HG02885 (cell line): ENCODE data around the gene ARPC3.
"Not testable (repeated sequence)": the region's sequence is repeated elsewhere in the genome, so short reads cannot be mapped to it uniquely, and the experiment has no call there.

Source experiments
- ATAC-seq: cut with Tn5 transposase; IDR thresholded peaks from one replicate; pipeline ENCODE4 v1.9.1; 2021; ENCODE audit warnings: mild to moderate bottlenecking; ENCODE audit not compliant: unreplicated experiment, poor library complexity

Gene ARPC3

DNA sequence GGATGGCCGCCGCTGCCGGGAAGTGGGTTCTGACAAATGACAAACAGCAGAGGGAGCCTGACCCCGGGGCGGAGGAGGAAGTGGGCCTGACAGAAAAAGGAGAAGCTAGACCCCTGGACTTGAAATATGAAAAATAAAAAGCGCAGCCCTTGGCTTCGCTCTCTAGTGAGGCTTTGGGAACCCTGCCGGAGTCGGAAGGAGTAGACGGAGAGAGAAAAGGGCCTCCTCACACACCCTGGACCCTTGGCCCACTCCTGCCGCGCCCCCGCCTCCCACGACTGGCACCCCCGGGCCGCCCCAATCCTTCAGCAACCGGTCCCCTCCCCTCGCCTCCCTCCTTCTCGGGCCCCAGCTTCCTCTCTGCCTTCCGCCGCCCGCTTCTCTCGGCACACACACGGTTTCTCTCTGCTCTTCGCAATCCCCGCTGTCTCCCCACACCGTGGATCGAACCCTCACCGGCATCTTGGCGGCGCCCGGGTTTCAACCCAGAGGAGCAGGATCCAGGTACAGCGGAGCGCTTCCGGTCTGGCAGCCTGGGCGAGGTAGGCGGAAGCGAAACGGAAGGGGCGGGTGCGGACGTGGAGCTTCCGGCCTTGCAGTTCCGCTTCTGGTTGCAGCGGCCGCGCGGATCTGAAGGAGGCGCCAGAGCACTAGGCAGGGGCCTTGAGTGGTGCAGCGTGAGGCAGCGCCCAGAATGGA, at the start of gene ARPC3:
Gene ARPC3 (minus strand): TSS at position 539 of the 699 bp plus-strand sequence. CDS start 77 bp downstream, at position 462.
- ATAC-seq = peak; percentile 96

- no peak for ATAC-seq
Measured at GRCh38 chr12:110498984-110499706, 49.0 kb upstream of the ARPC3 start.

GRCh38 chr12:110475426-110475825, 25.3 kb upstream of the ARPC3 start:
- no peak for ATAC-seq

DNA sequence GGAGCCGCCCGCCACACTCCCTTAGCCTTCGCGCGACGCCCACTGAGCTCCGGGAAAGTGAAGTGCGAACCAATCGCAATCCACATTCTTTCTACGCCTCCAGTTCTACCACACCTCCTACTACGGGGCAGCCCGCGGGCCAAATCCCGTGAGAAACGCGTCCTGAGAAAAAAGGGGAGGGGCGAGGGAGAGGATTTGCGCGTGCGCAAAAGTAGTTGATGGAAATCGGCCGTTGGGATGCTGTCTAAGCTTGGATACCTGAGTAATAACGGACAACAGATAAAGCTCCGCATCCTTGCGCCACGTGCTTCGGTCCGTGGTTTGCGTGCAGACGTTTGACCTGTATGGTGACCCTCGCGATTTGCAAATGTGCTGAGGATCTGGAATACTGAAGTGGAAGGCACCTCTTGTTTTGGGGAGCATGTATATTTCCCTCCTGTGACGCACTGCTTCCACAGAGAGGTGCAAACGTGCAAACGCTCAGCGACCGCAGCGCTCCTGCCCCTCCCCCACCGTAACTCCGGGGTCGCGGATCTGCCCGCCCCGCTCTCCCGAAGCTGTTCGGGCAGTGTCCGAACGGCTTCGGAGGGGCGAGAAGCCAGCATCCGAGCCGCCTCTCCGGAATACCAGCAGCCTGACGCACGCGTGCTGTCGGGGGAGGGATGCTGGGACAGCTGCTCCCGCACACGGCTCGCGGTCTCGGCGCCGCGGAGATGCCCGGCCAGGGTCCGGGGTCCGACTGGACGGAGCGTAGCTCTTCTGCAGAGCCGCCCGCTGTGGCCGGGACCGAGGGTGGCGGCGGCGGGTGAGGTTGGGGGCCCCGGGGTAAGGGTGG, 18.3 kb upstream of the ARPC3 start, which contains the start of the genes FAM216A and GPN3:
Gene FAM216A (plus strand): TSS at position 632 of the 835 bp plus-strand sequence. CDS start 31 bp downstream, at position 663.
Gene GPN3 (minus strand): TSS at position 44 of the 835 bp plus-strand sequence. CDS start 54 bp downstream, outside the sequence.
- ATAC-seq = peak; percentile 82

DNA sequence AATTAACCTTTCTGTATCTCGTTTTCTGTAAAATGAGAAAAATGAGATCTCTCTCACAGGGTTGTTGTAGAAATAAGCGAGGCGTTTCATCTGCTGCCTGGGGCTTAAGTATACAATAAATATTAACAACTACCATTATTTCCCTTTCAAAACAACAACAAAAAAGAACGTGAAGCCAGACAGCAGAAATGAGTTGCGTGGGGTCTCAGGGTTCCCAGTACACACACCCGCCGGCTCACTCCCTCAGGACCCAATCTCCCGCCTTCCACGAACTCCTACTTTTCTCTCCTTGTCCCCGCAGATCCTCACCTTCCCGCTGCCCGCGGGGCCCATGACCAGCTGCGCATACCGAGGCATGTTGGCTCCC, 17.7 kb upstream of the ARPC3 start:
- ATAC-seq = no peak

DNA sequence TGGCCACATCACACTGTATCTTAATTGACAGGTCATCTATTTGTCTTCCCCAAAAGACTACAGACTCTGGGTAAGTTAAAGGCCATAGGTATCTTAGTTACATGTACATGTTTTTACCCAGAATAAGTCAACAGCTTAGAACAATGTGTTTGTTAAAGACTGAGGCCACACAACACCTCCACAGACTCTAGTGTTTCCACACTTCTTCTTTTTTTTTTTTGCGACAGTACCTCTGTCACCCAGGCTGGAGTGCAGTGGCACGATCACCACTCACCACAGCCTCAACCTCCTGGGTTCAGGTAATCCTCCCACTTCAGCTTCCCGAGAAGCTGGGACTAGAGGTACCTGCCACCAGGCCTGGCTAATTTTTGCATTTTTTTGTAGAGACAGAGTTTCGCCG, 16.7 kb upstream of the ARPC3 start:
- no peak for ATAC-seq

DNA sequence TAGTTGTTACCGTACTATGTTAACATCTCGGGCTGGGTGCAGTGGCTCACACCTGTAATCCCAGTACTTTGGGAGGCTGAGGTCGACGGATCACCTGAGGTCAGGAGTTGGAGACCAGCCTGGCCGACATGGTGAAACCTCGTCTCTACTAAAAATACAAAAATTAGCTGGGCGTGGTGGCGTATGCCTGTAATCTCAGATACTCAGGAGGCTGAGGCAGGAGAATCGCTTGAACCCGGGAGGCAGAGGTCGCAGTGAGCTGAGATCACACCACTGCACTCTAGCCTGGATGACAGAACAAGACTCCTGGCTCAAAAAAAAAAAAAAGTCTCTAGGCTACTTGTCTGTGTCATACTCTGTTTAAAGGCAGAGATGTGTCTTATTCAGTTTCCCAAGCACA, 15.6 kb upstream of the ARPC3 start:
- not testable (repeated sequence) for ATAC-seq

DNA sequence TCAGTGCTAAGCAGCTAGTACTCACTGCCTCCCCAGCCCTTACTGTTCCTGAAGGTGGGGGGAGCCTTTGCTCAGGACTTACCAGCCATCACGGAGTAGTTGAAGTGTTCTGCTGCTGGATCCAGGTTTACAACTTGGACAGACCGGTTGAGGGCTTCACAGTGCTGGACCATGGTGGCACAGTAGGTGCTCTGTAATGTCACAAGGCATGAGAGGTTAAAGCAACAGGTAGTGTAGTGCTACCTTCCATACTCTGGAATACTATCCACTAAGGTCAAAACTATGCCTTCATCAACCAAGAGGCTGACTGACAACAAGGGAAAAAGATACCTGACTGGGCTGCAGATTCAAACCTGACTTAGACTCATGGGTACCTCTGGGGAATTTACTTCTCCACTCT, 14.9 kb upstream of the ARPC3 start:
- no peak for ATAC-seq

DNA sequence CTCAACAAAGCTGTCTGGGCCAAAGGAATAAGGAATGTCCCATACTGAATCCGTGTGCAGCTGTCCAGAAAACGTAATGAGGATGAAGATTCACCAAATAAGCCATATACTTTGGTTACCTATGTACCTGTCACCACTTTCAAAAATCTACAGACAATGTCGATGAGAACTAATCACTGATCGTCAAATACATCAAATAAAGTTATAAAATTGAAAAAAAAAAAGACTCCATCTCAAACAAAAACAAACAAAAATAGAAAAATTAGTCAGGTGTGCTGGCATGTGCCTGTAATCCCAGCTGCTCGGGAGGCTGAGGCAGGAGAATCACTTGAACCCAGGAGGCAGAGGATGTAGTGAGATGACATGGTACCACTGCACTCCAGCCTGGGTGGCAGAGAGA, 11.1 kb upstream of the ARPC3 start:
- not testable (repeated sequence) for ATAC-seq

GRCh38 chr12:110458756-110459155, 8.6 kb upstream of the ARPC3 start:
- ATAC-seq = no peak

DNA sequence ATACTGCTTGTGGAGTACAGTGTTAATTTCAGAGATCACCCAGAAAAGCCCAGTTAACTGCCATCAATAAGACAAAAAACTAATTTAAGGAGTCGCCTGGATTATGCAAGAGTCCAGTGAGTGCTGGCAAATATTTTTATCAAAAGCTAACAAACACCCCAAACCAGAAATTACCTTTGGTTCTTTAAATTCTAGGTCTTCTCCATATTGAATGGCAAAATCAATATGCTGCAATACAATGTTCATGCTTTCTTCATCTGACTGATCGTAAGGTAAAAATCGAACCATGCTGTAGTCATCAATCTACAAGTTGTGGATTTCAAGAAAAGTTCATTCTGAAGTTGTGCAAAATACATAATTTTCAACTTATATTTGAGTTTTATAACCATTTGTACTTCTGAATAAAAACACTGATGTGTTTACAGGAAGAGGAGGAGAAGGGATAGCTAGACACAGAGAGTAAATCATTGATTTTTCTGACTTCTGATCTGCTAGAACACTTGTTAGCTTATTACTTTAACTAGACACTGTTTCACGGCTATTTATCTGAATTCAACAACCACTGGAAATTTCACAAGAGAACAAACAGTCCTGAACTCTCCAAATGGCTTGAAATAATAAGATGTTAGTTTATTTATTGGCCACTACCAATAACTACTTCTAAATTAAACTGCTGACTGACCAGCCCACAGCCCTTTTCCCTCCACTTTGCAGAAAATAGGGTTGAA, 3.6 kb upstream of the ARPC3 start:
- ATAC-seq = no peak

- no peak for ATAC-seq
Measured at GRCh38 chr12:110451263-110451662, 1.1 kb upstream of the ARPC3 start.

DNA sequence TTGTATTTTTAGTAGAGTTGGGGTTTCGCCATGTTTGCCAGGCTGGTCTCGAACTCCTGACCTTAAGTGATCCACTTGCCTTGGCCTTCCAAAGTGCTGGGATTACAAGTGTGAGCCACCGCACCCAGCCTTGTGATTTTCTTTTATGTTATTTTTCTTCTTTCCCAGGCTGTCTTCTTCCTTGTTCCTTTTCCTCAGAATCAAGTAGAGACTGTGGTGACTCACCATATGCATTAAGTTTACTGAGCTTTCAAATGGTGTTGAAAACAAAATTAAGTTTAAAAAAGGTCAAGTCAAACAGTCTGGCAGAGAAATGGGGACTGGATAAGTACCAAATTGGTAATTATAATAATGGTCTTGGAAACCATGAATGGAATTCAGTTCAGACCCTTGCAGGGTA, 5.7 kb downstream of the ARPC3 start:
- ATAC-seq = no peak

GRCh38 chr12:110436231-110436630, 13.9 kb downstream of the ARPC3 start:
- no peak for ATAC-seq

GRCh38 chr12:110431957-110432587, 18.1 kb downstream of the ARPC3 start:
- no peak for ATAC-seq

DNA sequence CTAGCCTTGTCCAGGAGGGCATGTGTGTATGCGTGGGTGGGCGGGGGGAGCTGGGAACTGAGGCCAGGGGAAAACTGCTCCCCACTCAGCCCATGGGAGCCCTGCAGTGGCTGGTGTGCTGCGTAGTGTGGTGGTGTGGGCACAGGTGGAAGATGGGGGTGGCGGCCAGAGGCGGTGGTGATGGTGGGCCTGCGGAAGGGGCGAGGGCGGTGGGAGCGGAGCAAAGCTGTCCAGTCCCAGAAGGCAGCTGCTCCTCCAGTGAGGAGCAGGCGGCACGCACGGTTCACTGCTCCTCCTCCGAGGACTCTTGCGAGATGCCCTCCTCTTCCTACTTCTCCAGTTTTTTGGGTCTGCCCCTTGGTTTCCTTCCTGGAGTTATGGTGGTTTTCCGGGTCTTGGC, 20.5 kb downstream of the ARPC3 start:
- ATAC-seq = not testable (repeated sequence)

GRCh38 chr12:110426406-110426805, 23.7 kb downstream of the ARPC3 start:
- ATAC-seq = no peak

GRCh38 chr12:110424237-110424636, 25.9 kb downstream of the ARPC3 start:
- no peak for ATAC-seq

GRCh38 chr12:110421701-110422100, 28.4 kb downstream of the ARPC3 start:
- no peak for ATAC-seq
